Activated T-cell treated with anti-CD3 and anti-CD28 coated beads for 48 hours (primary cell): ENCODE results near the gene C3AR1.
"Not testable (repeated sequence)": the region's sequence is repeated elsewhere in the genome, so short reads cannot be mapped to it uniquely, and the experiment has no call there.

ENCODE experiments used
- DNase-seq: peaks from one replicate; pipeline ENCODE4 v3.0.0-alpha.2; 2020; ENCODE audit warnings: low read depth

The C3AR1 gene

GRCh38 chr12:8065991-8066594 is at the start of gene C3AR1:
TSS of gene C3AR1 (minus strand) at chr12:8066359. CDS start at chr12:8060185, 6,174 bp downstream.
- no peak for DNase-seq

DNA sequence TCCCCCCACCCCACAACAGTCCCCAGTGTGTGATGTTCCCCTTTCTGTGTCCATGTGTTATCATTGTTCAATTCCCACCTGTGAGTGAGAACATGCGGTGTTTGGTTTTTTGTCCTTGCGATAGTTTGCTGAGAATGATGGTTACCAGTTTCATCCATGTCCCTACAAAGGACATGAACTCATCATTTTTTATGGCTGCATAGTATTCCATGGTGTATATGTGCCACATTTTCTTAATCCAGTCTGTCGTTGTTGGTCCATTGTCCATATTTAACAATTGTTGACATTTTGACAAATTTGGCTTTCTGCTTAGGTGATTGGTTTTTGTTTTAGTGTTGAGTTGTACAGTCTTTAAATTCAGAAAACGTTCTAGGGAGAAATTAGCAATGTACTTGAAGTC is 47.0 kb upstream of the C3AR1 start:
- DNase-seq = not testable (repeated sequence)

DNA sequence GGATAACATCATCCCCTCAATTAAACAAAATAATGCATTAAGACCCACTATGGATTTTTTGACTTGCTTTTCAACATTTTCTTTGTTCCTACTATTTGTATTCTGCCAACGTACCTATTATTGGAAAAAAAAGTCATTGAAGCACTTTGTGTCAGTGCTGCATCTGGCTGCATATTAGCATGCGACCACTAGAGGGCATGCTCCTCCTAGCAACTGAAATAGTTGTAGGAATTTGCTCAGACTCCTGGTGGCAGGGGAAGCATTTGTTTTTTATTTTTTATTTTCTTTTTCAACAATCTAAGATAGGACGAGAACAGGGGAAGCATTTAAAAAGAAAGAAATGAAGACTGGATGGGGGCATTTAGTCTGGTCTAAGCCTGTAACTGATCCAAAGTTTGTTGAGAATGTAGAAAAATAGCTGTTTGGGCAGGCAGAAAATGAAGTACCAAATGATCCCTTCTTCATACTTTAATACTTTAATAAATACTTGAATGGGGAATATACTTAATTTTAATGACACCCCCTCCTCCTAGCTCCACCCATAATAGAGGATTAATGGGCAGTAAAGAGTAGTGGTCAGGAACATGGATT is 42.7 kb upstream of the C3AR1 start:
- peak; percentile 59 for DNase-seq

DNA sequence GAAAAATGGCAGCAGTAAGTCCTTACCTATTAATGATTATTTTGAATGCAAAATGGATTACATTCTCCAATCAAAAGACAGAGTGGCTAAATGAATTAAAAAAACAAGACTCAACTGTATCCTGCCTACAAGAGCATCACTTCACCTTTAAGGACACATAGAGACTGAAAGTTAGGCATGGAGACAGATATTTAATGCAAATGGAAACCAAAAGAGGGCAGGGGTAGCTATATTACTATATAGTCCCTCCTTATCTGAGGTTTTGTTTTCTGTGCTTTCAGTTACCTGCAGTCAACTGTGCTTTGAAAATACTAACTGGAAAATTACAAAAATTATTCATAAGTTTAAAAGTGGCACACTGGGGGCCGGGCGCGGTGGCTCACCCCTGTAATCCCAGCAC is 33.1 kb upstream of the C3AR1 start:
- no peak for DNase-seq

DNA sequence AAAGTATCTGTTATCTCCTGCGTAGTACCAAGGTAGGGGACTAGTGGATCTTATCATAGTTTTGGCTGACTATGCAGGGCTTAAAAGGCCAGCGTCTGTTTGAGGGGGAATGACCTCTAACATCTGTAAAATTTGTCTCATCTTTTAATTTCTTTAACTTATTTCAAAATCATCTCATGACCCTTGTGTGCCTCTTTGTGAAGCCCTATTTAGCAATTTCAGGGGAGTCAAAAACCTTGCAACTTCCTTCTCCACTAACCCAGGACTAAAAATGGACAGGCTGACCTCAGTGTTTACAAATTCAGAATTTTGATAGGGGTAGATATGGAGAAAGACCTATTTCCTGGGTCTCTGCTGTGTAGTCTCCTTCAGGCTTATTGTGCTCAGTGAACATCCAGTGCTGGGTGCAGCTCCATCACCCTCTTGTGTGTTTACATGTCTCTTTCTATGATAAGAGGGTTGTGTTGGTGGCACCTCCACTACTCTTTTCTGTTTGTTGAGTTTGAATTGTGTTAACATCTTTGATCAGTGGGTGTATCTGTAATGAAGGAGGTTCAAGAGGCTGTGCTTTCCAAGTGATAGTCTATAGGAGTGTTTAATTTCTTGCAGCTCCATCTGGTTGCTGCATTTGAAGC is 30.2 kb upstream of the C3AR1 start:
- DNase-seq = no peak

- no peak for DNase-seq
Observed at GRCh38 chr12:8093291-8093690, 27.1 kb upstream of the C3AR1 start.

GRCh38 chr12:8089716-8090115 is 23.6 kb upstream of the C3AR1 start:
- DNase-seq = no peak

DNA sequence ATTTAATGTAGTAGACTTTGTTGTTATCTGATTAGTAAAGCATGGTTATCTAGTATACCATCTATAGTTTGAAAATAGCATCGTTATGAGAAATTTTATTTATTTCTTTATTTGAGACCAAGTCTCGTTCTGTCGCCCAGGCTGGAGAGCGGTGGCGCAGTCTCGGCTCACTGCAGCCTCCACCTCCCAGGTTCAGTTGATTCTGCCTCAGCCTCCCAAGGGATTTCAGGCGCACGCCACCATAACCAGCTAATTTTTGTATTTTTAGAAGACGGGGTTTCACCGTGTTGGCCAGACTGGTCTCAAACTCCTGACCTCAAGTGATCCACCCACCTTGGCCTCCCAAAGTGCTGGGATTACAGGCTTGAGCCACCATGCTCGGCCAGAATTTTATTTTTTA is 23.1 kb upstream of the C3AR1 start:
- DNase-seq = not testable (repeated sequence)

GRCh38 chr12:8088574-8088973 is 22.4 kb upstream of the C3AR1 start:
- no peak for DNase-seq

GRCh38 chr12:8087666-8088065 is 21.5 kb upstream of the C3AR1 start:
- DNase-seq = no peak

DNA sequence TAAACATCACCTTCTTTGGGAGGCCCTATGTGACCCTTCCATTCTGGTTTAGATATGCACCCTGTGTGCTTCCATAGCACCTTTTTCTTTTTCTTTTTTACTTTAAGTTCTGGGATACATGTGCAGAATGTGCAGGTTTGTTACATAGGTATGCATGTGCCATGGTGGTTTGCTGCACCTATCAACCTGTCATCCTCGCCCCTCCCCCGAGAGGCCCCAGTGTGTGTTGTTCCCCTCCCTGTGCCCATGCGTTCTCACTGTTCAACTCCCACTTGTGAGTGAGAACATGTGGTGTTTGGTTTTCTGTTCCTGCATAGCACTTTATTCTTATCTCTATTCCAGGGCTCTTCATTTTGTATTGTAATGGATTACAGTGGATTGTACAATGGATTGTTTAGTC is 18.2 kb upstream of the C3AR1 start:
- DNase-seq = not testable (repeated sequence)

DNA sequence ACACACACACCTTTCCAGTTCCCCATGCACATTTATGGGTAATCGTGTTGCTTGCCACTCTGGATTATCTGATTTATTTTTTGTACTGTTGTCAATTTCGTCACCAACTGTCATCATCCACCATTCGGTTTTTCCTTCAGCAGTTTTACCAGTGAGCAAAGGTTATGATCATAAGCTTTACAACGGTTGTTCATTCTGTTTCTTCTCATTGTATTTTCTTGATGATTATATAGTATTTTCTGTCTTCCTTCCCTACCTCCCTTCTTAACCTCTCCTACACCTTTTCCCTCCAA is 16.6 kb upstream of the C3AR1 start:
- no peak for DNase-seq

DNA sequence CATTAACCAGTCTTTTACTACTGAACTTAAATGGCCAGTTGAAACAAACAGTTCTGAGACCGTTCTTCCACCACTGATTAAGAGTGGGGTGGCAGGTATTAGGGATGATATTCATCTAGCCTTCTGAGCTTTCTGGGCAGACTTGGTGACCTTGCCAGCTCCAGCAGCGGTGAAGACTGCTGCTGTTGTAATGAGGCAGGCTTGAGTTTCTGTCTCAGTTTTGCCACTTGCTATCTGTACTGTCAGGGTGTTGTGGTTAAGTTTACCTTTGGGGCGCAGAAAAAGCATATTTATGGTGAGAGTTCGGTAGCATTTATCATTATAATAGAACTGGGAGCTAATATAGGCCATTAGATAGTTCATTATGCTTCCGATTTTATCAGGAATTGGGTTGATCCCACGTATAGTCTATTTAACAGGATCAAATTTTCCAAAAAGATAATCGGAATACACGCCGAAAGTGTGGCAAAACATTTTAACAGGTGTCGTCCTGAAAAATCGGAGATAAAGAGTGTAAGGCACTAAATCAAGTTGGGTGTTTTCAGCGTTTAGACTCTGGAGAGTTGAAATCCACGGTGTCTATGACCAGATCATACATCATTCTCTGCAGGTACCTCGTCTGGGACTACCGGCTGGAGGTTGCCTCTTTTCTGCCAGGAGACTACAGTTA is 15.2 kb upstream of the C3AR1 start:
- no peak for DNase-seq

- no peak for DNase-seq
Observed at GRCh38 chr12:8080120-8080519, 14.0 kb upstream of the C3AR1 start.

GRCh38 chr12:8078916-8079315 is 12.8 kb upstream of the C3AR1 start:
- DNase-seq = no peak

DNA sequence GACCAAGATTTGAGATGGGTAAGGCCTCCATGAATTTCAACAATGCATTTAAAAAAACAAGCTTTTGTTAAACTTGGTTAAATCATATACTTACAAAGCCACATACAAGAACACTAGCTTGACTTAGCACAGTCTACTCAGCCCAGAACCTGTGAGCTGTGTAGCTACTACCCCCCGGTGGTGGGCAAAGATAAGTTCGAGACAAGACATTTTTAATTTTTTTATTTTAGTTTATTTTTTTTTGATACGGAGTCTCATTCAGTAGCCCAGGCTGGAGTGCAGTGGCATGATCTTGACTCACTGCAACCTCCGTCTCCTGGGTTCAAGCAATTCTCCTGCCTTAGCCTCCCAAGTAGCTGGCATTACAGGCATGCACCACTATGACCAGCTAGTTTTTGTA is 12.2 kb upstream of the C3AR1 start:
- DNase-seq = peak; percentile 36

DNA sequence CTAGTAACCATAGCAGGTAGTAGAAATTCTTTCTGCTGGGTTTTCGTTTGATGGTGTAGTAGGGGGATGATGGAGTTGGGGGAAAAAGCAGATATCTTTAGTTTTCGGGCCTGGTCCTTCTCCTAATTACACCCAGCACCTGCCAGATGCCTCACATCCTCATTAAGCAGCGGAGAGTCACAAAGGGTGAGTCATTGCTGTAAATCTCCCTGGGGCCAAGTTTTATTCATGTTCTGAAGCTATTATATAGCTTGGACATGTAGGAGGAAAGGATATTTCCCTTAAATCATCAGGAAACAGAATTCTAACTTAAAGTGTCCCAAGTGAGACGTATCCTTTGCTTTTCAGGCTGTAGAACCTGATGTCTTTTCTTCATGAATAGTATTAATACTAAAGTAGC is 11.0 kb upstream of the C3AR1 start:
- DNase-seq = no peak

DNA sequence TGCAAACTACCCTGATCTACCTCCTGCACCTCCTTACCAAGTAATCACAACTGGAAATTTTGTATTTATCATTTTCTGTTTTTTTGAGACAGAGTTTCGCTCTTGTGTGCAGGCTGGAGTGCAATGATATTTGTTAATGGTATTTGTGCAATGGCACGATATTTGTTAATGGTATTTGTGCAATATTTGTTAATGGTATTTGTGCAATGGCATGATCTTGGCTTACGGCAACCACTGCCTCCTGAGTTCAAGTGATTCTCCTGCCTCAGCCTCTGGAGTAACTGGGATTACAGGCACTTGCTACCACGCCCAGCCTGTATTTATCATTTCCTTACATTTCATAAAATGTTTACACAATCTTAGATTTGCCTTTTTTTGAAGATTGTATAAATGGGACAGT is 10.2 kb upstream of the C3AR1 start:
- DNase-seq = no peak

GRCh38 chr12:8075935-8076334 is 9.8 kb upstream of the C3AR1 start:
- no peak for DNase-seq

GRCh38 chr12:8071820-8072219 is 5.7 kb upstream of the C3AR1 start:
- DNase-seq = not testable (repeated sequence)

DNA sequence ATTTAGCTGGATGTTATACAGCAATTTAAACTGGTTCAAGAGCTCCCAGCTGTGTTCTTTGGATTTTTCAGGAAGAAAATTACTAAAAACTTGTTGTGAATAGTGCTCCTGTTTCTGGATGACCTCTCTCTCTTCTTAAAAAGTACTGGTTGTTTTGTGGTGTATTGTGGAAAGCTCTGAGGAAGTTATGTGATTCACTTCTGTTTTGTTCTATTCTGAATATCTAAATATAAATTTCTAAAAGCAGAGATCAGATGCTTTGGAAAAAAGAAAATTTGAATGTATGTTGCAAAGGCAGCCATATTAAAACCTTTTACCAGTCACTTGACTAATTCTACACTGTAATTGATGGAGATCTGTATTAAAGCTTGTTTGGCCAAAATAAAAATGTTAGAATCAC is 3.4 kb upstream of the C3AR1 start:
- no peak for DNase-seq

DNA sequence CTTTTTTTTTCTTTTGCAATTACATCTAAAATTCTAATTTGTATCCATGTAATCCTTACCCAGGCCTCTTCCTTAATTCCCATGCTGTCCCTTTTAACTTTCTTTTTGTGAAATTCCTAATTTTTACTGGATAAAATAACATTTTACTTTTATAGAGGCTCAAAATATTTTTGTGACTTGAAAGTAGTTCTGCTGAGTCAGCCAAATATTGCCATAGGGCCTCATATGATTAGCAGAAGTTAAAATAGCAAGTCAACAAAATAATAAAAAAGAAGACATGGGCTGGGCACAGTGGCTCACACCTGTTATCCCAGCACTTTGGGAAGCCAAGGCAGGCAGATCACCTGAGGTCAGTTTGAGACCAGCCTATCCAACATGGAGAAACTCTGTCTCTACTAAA is 2.0 kb downstream of the C3AR1 start:
- DNase-seq = no peak

DNA sequence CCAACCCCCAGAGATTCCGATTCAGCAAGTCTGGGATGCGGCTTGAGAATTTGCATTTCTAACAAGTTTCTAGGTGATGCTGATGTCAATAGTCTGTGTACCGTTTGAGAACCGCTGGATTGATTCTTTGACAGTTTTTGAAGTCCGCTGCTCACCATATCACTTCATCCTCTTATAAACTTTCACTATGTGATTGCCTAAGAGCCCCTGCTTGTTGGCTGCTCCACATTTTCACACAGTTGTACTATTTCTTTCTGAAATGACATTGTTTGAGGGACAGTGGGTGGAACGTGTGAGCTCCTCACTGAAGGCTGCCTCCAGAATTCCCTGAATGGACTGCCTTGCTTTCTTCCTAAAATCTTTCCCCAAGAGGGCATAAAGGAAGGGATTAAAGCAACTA is 7.7 kb downstream of the C3AR1 start:
- DNase-seq = no peak

GRCh38 chr12:8057839-8058238 is 8.3 kb downstream of the C3AR1 start:
- DNase-seq = no peak
